ENCODE results near the gene OR8S1. TPM values are rescaled to one million over a fixed set of nuclear protein-coding genes. Genes with fewer than 3 reads are reported as not detected.

Gene OR8S1
- total and polyA plus RNA-seq, 2 of the 8 experiments (the other 6 are each of a cell fraction or from before 2014, with no cell fraction given), result not detected

- Histone ChIP-seq H2BK120ac (replicated peaks; ENCODE audit: low read depth, low read length) (no peak overlapping the region), H3K18ac (ENCODE audit: extremely low read depth, low read length) (no peak overlapping the region), H2BK15ac (ENCODE audit: low read length) (no peak overlapping the region), H2BK20ac (ENCODE audit: low read length) (no peak overlapping the region), H3K27ac (ENCODE audit: low read depth, low read length) (no peak overlapping the region), H3K4me1 (replicated peaks in 1 of 4; ENCODE audit: control insufficient read depth in 3 of 4, insufficient read depth in 4 of 4, low read length in 3 of 4) (no peaks in the 10 kb centered on the region), H3K9me3 (ENCODE audit: insufficient read depth in 2 of 2, low read depth in 1 of 2, low read length in 1 of 2) (peaks cover under 1 to 16% of the 10 kb centered on the region in 2 experiments; a peak in 1 of 4 replicates), H3K4me3 (ENCODE audit: extremely low read depth in 1 of 4, insufficient read depth in 2 of 4, low read depth in 3 of 4, low read length in 4 of 4) (no peak overlapping the region), H2BK12ac (ENCODE audit: low read depth, low read length) (no peak overlapping the region), H3K79me1 (ENCODE audit: low read depth, low read length) (no peaks in the 10 kb centered on the region), H3K14ac (ENCODE audit: insufficient read length) (no peak overlapping the region), H3K56ac (replicated peaks; ENCODE audit: insufficient read length, low read depth, low read length) (no peak overlapping the region), H3K9ac (replicated peaks in 1 of 4; ENCODE audit: extremely low read depth in 1 of 4, low read depth in 3 of 4, low read length in 3 of 4) (no peak overlapping the region), H2BK5ac (ENCODE audit: low read depth, low read length) (no peak overlapping the region), H3K36me3 (ENCODE audit: control insufficient read depth in 2 of 4, insufficient read depth in 4 of 4, low read length in 3 of 4) (no peaks in the 10 kb centered on the region), H4K8ac (ENCODE audit: extremely low read depth, insufficient read depth, low read length) (no peak overlapping the region), H4K5ac (ENCODE audit: insufficient read length, low read depth, low read length) (no peak overlapping the region), H3K23me2 (ENCODE audit: low read depth, low read length) (no peaks in the 10 kb centered on the region), H4K20me1 (replicated peaks in 1 of 2; ENCODE audit: control insufficient read depth in 1 of 2, insufficient read depth in 2 of 2, low read length in 2 of 2) (no peaks in the 10 kb centered on the region), H2AK5ac (ENCODE audit: low read depth, low read length) (no peak overlapping the region), H3K4me2 (ENCODE audit: insufficient read depth in 1 of 2, low read depth in 2 of 2, low read length in 2 of 2) (no peak overlapping the region), H3K4ac (replicated peaks; ENCODE audit: insufficient read length, low read depth, low read length) (no peak overlapping the region), H4K91ac (replicated peaks; ENCODE audit: insufficient read length, low read length) (no peak overlapping the region), H2AFZ (ENCODE audit: low read length) (no peak overlapping the region), H3K79me2 (ENCODE audit: control insufficient read depth in 1 of 2, insufficient read depth in 2 of 2, low read length in 2 of 2) (no peaks in the 10 kb centered on the region), H3K23ac (ENCODE audit: insufficient read length) (no peak overlapping the region), H3K27me3 (replicated peaks in 1 of 4; ENCODE audit: control insufficient read depth in 3 of 4, extremely low read depth in 1 of 4, insufficient read depth in 3 of 4, low read length in 3 of 4) (no peaks in the 10 kb centered on the region)
- ChIA-PET POLR2A (ENCODE audit: partially characterized antibody) (no interaction called here), CTCF (ENCODE audit: partially characterized antibody) (interaction anchor here (2.3 kb wide), 1 partner anchor 55 kb away, joined by 8 read pairs; no protein-coding TSS in a partner anchor)
- FAIRE-seq (no peak), DNase-seq (ENCODE audit: low read depth in 1 of 2, low spot score in 2 of 2) (no peak)
- WGBS, 2 experiments (ENCODE audit: extremely low coverage in 1 of 2, insufficient coverage in 1 of 2, insufficient read length in 1 of 2, insufficient replicate concordance in 2 of 2, low coverage in 1 of 2, low lambda C conversion rate in 2 of 2, missing lambda C conversion rate in 1 of 2), result 68% methylated on average over 2 of the region's 2 CpGs; no CpG with 5 or more reads in 1 of the 2 experiments
- no peak for TF ChIP-seq RBBP5 (IDR thresholded peaks at IDR 0.05; ENCODE audit: borderline replicate concordance, low read depth, low read length)
- TF ChIP-seq NRF1 (IDR thresholded peaks at IDR 0.05; ENCODE audit: low read depth, low read length), result no peak
- no peak for TF ChIP-seq FOSL1 (IDR thresholded peaks at IDR 0.05; ENCODE audit: insufficient read depth, low read depth, low read length)
- TF ChIP-seq TBP (IDR thresholded peaks at IDR 0.05; ENCODE audit: low read depth, low read length), result no peak
- TF ChIP-seq TEAD4 (IDR thresholded peaks at IDR 0.05; ENCODE audit: low read depth, low read length), result no peak
- no peak for TF ChIP-seq CBX5 (IDR thresholded peaks at IDR 0.05; ENCODE audit: low read depth, low read length)
- TF ChIP-seq KDM5A (IDR thresholded peaks at IDR 0.05; ENCODE audit: low read length), result no peak
- no peak for TF ChIP-seq ZNF274 (IDR thresholded peaks at IDR 0.05; ENCODE audit: borderline replicate concordance, extremely low read depth, low read length)
- TF ChIP-seq USF2 (IDR thresholded peaks at IDR 0.05; ENCODE audit: low read length), result no peak
- TF ChIP-seq ASH2L (IDR thresholded peaks at IDR 0.05; ENCODE audit: low read length), result no peak
- TF ChIP-seq POLR2A (IDR thresholded peaks at IDR 0.05; ENCODE audit: control extremely low read depth in 1 of 2, low read depth in 2 of 2, low read length in 2 of 2), result no peak
Measured at GRCh38 chr12:48486261-48486660, 39.2 kb upstream of the OR8S1 start.

All from H1 (cell line).